NB4 (cell line): ENCODE data around the gene LPAR5.

Experiments used
- MAX ChIP-seq: IDR thresholded peaks from 2 replicates; pipeline ENCODE4 v1.6.1; 2011; ENCODE audit warnings: low read depth, low read length
- MYC ChIP-seq: IDR thresholded peaks from 2 replicates; pipeline ENCODE4 v1.6.1; 2011; ENCODE audit warnings: low read depth, low read length
- POLR2A ChIP-seq: IDR thresholded peaks from 2 replicates; pipeline ENCODE4 v1.6.1; 2011; ENCODE audit warnings: mild to moderate bottlenecking; ENCODE audit not compliant: insufficient read length; ENCODE audit errors: extremely low read depth
- TF ChIP-seq, protein P1 (sequence below): IDR thresholded peaks from one replicate; pipeline ENCODE4 v1.5.1; 2012; ENCODE audit warnings: low read depth, low read length

GRCh38 chr12:6635375-6635855, 344 bp downstream of the LPAR5 start:
- TF ChIP-seq, protein P1, sequence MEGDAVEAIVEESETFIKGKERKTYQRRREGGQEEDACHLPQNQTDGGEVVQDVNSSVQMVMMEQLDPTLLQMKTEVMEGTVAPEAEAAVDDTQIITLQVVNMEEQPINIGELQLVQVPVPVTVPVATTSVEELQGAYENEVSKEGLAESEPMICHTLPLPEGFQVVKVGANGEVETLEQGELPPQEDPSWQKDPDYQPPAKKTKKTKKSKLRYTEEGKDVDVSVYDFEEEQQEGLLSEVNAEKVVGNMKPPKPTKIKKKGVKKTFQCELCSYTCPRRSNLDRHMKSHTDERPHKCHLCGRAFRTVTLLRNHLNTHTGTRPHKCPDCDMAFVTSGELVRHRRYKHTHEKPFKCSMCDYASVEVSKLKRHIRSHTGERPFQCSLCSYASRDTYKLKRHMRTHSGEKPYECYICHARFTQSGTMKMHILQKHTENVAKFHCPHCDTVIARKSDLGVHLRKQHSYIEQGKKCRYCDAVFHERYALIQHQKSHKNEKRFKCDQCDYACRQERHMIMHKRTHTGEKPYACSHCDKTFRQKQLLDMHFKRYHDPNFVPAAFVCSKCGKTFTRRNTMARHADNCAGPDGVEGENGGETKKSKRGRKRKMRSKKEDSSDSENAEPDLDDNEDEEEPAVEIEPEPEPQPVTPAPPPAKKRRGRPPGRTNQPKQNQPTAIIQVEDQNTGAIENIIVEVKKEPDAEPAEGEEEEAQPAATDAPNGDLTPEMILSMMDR: no peak
- TF ChIP-seq MYC (no peak), POLR2A (no peak), MAX (no peak)
